GM19328 (cell line): Measurements from ENCODE around the gene NKX2-2.

Experiments
- ATAC-seq: cut with Tn5 transposase; IDR thresholded peaks from one replicate; pipeline ENCODE4 v1.9.1; 2021; ENCODE audit warnings: mild to moderate bottlenecking, moderate library complexity; ENCODE audit not compliant: unreplicated experiment

The NKX2-2 gene

GRCh38 chr20:21522481-21523280 is 8.8 kb upstream of the NKX2-2 start:
- no peak for ATAC-seq

GRCh38 chr20:21521596-21522480 is 8.0 kb upstream of the NKX2-2 start:
- ATAC-seq: no peak

GRCh38 chr20:21520702-21521595 is 7.1 kb upstream of the NKX2-2 start:
- no peak for ATAC-seq

- no peak for ATAC-seq
Measured at GRCh38 chr20:21519136-21519584, 5.3 kb upstream of the NKX2-2 start.

GRCh38 chr20:21518292-21518991 is 4.6 kb upstream of the NKX2-2 start:
- no peak for ATAC-seq

- no peak for ATAC-seq
Measured at GRCh38 chr20:21517566-21518277, 3.9 kb upstream of the NKX2-2 start.

GRCh38 chr20:21516861-21517565 is 3.1 kb upstream of the NKX2-2 start:
- ATAC-seq: no peak

- no peak for ATAC-seq
Measured at GRCh38 chr20:21516180-21516567, 2.3 kb upstream of the NKX2-2 start.

GRCh38 chr20:21515300-21516179 is 1.7 kb upstream of the NKX2-2 start:
- ATAC-seq: no peak

- no peak for ATAC-seq
Measured at GRCh38 chr20:21514553-21515251, 838 bp upstream of the NKX2-2 start.

- ATAC-seq: no peak
Measured at GRCh38 chr20:21513181-21513663, 642 bp downstream of the NKX2-2 start.

- ATAC-seq: no peak
Measured at GRCh38 chr20:21512634-21513180, 1.2 kb downstream of the NKX2-2 start.

- no peak for ATAC-seq
Measured at GRCh38 chr20:21511850-21512633, 1.8 kb downstream of the NKX2-2 start.

- no peak for ATAC-seq
Measured at GRCh38 chr20:21511485-21511849, 2.4 kb downstream of the NKX2-2 start.

- ATAC-seq: no peak
Measured at GRCh38 chr20:21510414-21511384, 3.2 kb downstream of the NKX2-2 start.
